HEK293 (cell line): ENCODE results near the gene DRICH1.

ENCODE experiments used
- CTCF ChIA-PET: fragments of 350-600 bp; formaldehyde crosslinking; extraction: SDS; loops from one replicate; lab custom pipeline; 2021; ENCODE audit warnings: antibody characterized with exemption; lab: Yijun Ruan, JAX
- POLR2A ChIA-PET: fragments of 300-600 bp; formaldehyde crosslinking; extraction: SDS; loops from one replicate; lab custom pipeline; 2020; ENCODE audit warnings: antibody characterized with exemption, inconsistent platforms; lab: Yijun Ruan, JAX
- H3K27ac ChIP-seq: fragments of 200-500 bp; sonication (Bioruptor generic); 2 replicates; pipeline ENCODE4 v1.5.1; 2014; ENCODE audit warnings: low read depth, low read length, control low read depth, inconsistent platforms; ENCODE audit errors: extremely low read depth
- H3K36me3 ChIP-seq, 2 experiments: fragments of 200-500 bp in 1 of 2; sonication (Bioruptor generic) in 1 of 2; 1 replicate in 1 of 2; 2 replicates in 1 of 2; pipeline ENCODE4 v1.5.1; 2014 to 2017; ENCODE audit warnings: inconsistent platforms in 2 of 2, low read length in 2 of 2; ENCODE audit not compliant: control insufficient read depth in 2 of 2, insufficient read depth in 1 of 2
- H3K4me1 ChIP-seq: fragments of 200-500 bp; sonication (Bioruptor generic); 2 replicates; pipeline ENCODE4 v1.5.1; 2014; ENCODE audit warnings: mild to moderate bottlenecking, low read length, inconsistent platforms; ENCODE audit not compliant: control insufficient read depth, insufficient read depth
- H3K4me3 ChIP-seq: 2 replicates; pipeline ENCODE4 v1.5.1; 2011; ENCODE audit warnings: low read depth, mild to moderate bottlenecking, control low read depth, low read length, moderate library complexity
- H3K9me3 ChIP-seq: fragments of 200-500 bp; sonication (Bioruptor generic); 2 replicates; pipeline ENCODE4 v1.5.1; 2014; ENCODE audit warnings: low read depth, low read length, inconsistent platforms; ENCODE audit not compliant: control insufficient read depth, insufficient read depth
- BCL11B ChIP-seq: fragments of 450-650 bp; formaldehyde crosslinking; IDR thresholded peaks from 2 replicates; pipeline ENCODE4 v1.5.1; 2016; ENCODE audit warnings: low read depth, missing biosample characterization, missing genetic modification characterization
- CTCF ChIP-seq: fragments of 450-650 bp; formaldehyde crosslinking; IDR thresholded peaks from 2 replicates; pipeline ENCODE4 v1.5.1; 2016; ENCODE audit warnings: missing biosample characterization, missing genetic modification characterization
- INSM2 ChIP-seq: fragments of 450-650 bp; formaldehyde crosslinking; IDR thresholded peaks from 2 replicates; pipeline ENCODE4 v1.5.1; 2016; ENCODE audit warnings: missing biosample characterization, missing genetic modification characterization
- KLF16 ChIP-seq: fragments of 450-650 bp; formaldehyde crosslinking; IDR thresholded peaks from 2 replicates; pipeline ENCODE4 v1.5.1; 2017; ENCODE audit warnings: missing biosample characterization, missing genetic modification characterization
- KLF7 ChIP-seq: fragments of 450-650 bp; formaldehyde crosslinking; IDR thresholded peaks from 2 replicates; pipeline ENCODE4 v1.5.1; 2016; ENCODE audit warnings: missing biosample characterization, missing genetic modification characterization, borderline replicate concordance
- OVOL3 ChIP-seq: fragments of 450-650 bp; formaldehyde crosslinking; IDR thresholded peaks from 2 replicates; pipeline ENCODE4 v1.5.1; 2016; ENCODE audit warnings: missing biosample characterization, missing genetic modification characterization
- SETDB1 ChIP-seq: IDR thresholded peaks from one replicate; pipeline ENCODE4 v1.6.1; 2017; ENCODE audit warnings: mild to moderate bottlenecking, low read length, moderate library complexity, mixed read lengths; ENCODE audit not compliant: insufficient read length
- YY2 ChIP-seq: fragments of 450-650 bp; formaldehyde crosslinking; IDR thresholded peaks from 2 replicates; pipeline ENCODE4 v1.5.1; 2016; ENCODE audit warnings: missing biosample characterization, missing genetic modification characterization
- ZFP37 ChIP-seq: fragments of 450-650 bp; formaldehyde crosslinking; IDR thresholded peaks from 2 replicates; pipeline ENCODE4 v1.5.1; 2016; ENCODE audit warnings: missing biosample characterization, missing genetic modification characterization
- ZNF157 ChIP-seq: fragments of 450-650 bp; formaldehyde crosslinking; IDR thresholded peaks from 2 replicates; pipeline ENCODE4 v1.5.1; 2016; ENCODE audit warnings: missing biosample characterization, missing genetic modification characterization
- ZNF175 ChIP-seq: fragments of 450-650 bp; formaldehyde crosslinking; IDR thresholded peaks from 2 replicates; pipeline ENCODE4 v1.5.1; 2016; ENCODE audit warnings: missing biosample characterization, missing genetic modification characterization
- ZNF2 ChIP-seq: fragments of 450-650 bp; formaldehyde crosslinking; IDR thresholded peaks from 2 replicates; pipeline ENCODE4 v1.5.1; 2016; ENCODE audit warnings: missing biosample characterization, missing genetic modification characterization
- ZNF214 ChIP-seq: fragments of 450-650 bp; formaldehyde crosslinking; IDR thresholded peaks from 2 replicates; pipeline ENCODE4 v1.5.1; 2017; ENCODE audit warnings: missing biosample characterization, mild to moderate bottlenecking, missing genetic modification characterization, borderline replicate concordance
- ZNF354C ChIP-seq: fragments of 450-650 bp; formaldehyde crosslinking; IDR thresholded peaks from 2 replicates; pipeline ENCODE4 v1.5.1; 2016; ENCODE audit warnings: missing biosample characterization, missing genetic modification characterization, low read depth, borderline replicate concordance
- ZNF394 ChIP-seq: fragments of 450-650 bp; formaldehyde crosslinking; IDR thresholded peaks from 2 replicates; pipeline ENCODE4 v1.5.1; 2016; ENCODE audit warnings: missing biosample characterization, missing genetic modification characterization, mild to moderate bottlenecking, moderate library complexity, borderline replicate concordance
- ZNF416 ChIP-seq: fragments of 450-650 bp; formaldehyde crosslinking; IDR thresholded peaks from 2 replicates; pipeline ENCODE4 v1.5.1; 2016; ENCODE audit warnings: missing biosample characterization, missing genetic modification characterization
- ZNF423 ChIP-seq: fragments of 450-650 bp; formaldehyde crosslinking; IDR thresholded peaks from 2 replicates; pipeline ENCODE4 v1.5.1; 2016; ENCODE audit warnings: missing biosample characterization, missing genetic modification characterization
- ZNF544 ChIP-seq: fragments of 450-650 bp; formaldehyde crosslinking; IDR thresholded peaks from 2 replicates; pipeline ENCODE4 v1.5.0; 2017; ENCODE audit warnings: missing biosample characterization, missing genetic modification characterization
- ZNF623 ChIP-seq: fragments of 450-650 bp; formaldehyde crosslinking; IDR thresholded peaks from 2 replicates; pipeline ENCODE4 v1.5.1; 2016; ENCODE audit warnings: missing biosample characterization, missing genetic modification characterization
- ZNF654 ChIP-seq: fragments of 450-650 bp; formaldehyde crosslinking; IDR thresholded peaks from 2 replicates; pipeline ENCODE4 v1.5.1; 2016; ENCODE audit warnings: low read depth, missing biosample characterization, missing genetic modification characterization
- ZNF692 ChIP-seq: fragments of 450-650 bp; formaldehyde crosslinking; IDR thresholded peaks from 2 replicates; pipeline ENCODE4 v1.5.1; 2016; ENCODE audit warnings: missing biosample characterization, missing genetic modification characterization
- ZNF776 ChIP-seq: fragments of 450-650 bp; formaldehyde crosslinking; IDR thresholded peaks from 2 replicates; pipeline ENCODE4 v1.5.0; 2017; ENCODE audit warnings: missing biosample characterization, missing genetic modification characterization, borderline replicate concordance
- ZSCAN23 ChIP-seq: fragments of 450-650 bp; formaldehyde crosslinking; IDR thresholded peaks from 2 replicates; pipeline ENCODE4 v1.5.1; 2016; ENCODE audit warnings: missing biosample characterization, missing genetic modification characterization

Gene DRICH1

GRCh38 chr22:23591201-23591791, 40.8 kb downstream of the DRICH1 start:
- H3K9me3 ChIP-seq, result no peaks in the 10 kb centered on the region
- H3K4me3 ChIP-seq, result no peak overlapping the region
- ChIA-PET CTCF (interaction anchor here (0.6 to 4.5 kb wide), 37 partner anchors 9 to 483 kb away, joined by 3 to 50 read pairs (median 5); partner anchors contain the start of genes IGLL1 and ZNF70), POLR2A (interaction anchor here (0.5 kb wide), 1 partner anchor 139 kb away, joined by 5 read pairs; no protein-coding TSS in a partner anchor)
- TF ChIP-seq ZSCAN23 (tag by site-specific recombination), result no peak
- TF ChIP-seq ZNF157 (tag by site-specific recombination), result no peak
- TF ChIP-seq BCL11B (tag by site-specific recombination), result no peak
- TF ChIP-seq CTCF, result peak; percentile 80
- TF ChIP-seq YY2 (tag by site-specific recombination), result no peak
- 0 out of 2 replicates have a peak, but pooled peaks have one; percentile 23 for TF ChIP-seq ZNF692 (tag by site-specific recombination)
- no peak for TF ChIP-seq ZNF175 (tag by site-specific recombination)
- no peak for TF ChIP-seq ZNF423
- no peak for TF ChIP-seq INSM2 (tag by site-specific recombination)
- 0 out of 2 replicates have a peak, but pooled peaks have one; percentile 56 for TF ChIP-seq ZNF2 (tag by site-specific recombination)
- peak; percentile 70 for TF ChIP-seq ZNF654 (tag by site-specific recombination)
- TF ChIP-seq ZNF544 (tag by site-specific recombination), result no peak
- H3K36me3 ChIP-seq, result no peaks in the 10 kb centered on the region
- H3K4me1 ChIP-seq, result no peaks in the 10 kb centered on the region
- no peak overlapping the region for H3K27ac ChIP-seq

GRCh38 chr22:23583836-23584235, 48.3 kb downstream of the DRICH1 start:
- no peaks in the 10 kb centered on the region for H3K36me3 ChIP-seq
- ChIA-PET CTCF (interaction anchor here (8.3 kb wide), 1 partner anchor 8 kb away, joined by 50 read pairs; no protein-coding TSS in a partner anchor), POLR2A (no interaction called here)
- H3K27ac ChIP-seq, result no peak overlapping the region
- TF ChIP-seq ZFP37, result no peak
- TF ChIP-seq KLF7, result no peak
- no peak for TF ChIP-seq ZNF776
- no peak for TF ChIP-seq ZNF394 (tag by site-specific recombination)
- no peak for TF ChIP-seq KLF16 (tag by site-specific recombination)
- TF ChIP-seq ZNF623 (tag by site-specific recombination), result no peak
- TF ChIP-seq BCL11B (tag by site-specific recombination), result no peak
- TF ChIP-seq ZNF354C (tag by site-specific recombination), result no peak
- TF ChIP-seq SETDB1, result no peak
- TF ChIP-seq ZNF416, result no peak
- no peak for TF ChIP-seq OVOL3 (tag by site-specific recombination)
- no peak for TF ChIP-seq ZNF214
- H3K4me3 ChIP-seq, result no peak overlapping the region
- H3K4me1 ChIP-seq, result no peaks in the 10 kb centered on the region
- H3K9me3 ChIP-seq, result no peaks in the 10 kb centered on the region
